ENCODE data around the gene CPSF4L.

DNA sequence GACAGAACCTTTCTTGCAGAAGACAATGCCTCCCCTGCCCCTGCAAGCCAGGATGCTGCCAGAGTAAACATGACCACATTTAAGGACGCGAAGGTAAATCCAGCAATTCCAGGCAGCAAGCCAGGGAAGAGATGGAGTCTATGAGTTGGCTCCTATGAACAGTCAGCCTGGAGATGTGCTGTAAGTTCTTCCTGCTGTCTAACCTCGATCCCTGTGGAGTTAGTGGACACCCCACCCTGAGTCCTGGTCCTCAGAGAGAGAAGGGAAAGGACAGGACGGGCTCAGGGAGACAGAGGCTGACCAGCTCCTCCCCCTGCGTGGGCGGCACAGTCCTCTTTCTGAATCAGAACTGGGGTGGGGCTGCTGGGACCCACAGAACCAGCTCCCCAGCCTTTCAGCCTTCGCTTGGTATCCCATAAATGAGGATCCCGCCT, 25.2 kb upstream of the CPSF4L start:
- TF ChIP-seq CTCF (optimal IDR thresholded peaks at IDR 0.05 in 1 of 3, IDR thresholded peaks at IDR 0.05 in 1 of 3, conservative IDR thresholded peaks at IDR 0.05 in 1 of 3; ENCODE audit: extremely low read depth in 1 of 3, insufficient read depth in 2 of 3, low read length in 3 of 3) (no peak), EZH2 (IDR thresholded peaks at IDR 0.05; ENCODE audit: low read length) (no peak)
